HS-5 (cell line): Measurements from ENCODE around the gene SLC17A5.
"Not testable (repeated sequence)": the region's sequence is repeated elsewhere in the genome, so short reads cannot be mapped to it uniquely, and the experiment has no call there.

Experiments used
- DNase-seq: peaks from one replicate; pipeline ENCODE4 v3.0.0-alpha.2; 2012; ENCODE audit warnings: low read depth

Gene SLC17A5

GRCh38 chr6:73665686-73666319, 12.0 kb upstream of the SLC17A5 start:
- DNase-seq = no peak

- DNase-seq = no peak
Observed at GRCh38 chr6:73664701-73665100, 10.9 kb upstream of the SLC17A5 start.

GRCh38 chr6:73657201-73657600, 3.4 kb upstream of the SLC17A5 start:
- DNase-seq = no peak

DNA sequence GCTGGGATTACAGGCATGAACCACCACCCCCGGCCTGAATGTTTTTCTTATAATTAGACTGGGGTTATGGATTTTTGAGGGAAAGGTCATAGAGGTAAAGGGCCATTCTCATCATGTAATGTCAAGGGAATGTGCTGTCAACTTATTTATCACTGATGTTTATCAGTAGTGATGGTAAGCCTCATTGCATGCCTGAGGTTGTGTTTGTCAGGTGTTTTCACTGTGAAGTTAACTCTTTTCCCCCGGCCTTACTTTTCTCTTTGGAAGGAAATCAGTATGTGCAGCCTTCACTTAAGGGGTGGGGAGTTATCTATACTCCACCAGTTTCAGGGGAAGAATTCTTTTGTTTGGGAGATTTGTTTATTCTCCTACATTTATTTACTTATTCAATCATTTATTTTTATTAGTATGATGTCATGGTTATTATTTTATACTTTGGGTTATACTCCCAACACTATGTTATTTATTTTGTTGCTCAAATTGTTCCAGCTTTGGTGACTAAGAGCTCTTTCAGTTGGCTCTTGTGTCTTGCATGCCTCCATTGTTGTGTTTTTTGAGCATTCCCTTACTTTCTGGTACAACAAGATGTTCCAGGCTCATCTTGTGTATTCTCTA, 2.8 kb upstream of the SLC17A5 start:
- DNase-seq = no peak

GRCh38 chr6:73655341-73655917, 1.6 kb upstream of the SLC17A5 start:
- DNase-seq = no peak

GRCh38 chr6:73652637-73653570, 888 bp downstream of the SLC17A5 start:
- DNase-seq = no peak

- DNase-seq = no peak
Observed at GRCh38 chr6:73649783-73650182, 4.0 kb downstream of the SLC17A5 start.

GRCh38 chr6:73648166-73648565, 5.6 kb downstream of the SLC17A5 start:
- no peak for DNase-seq

GRCh38 chr6:73644941-73645591, 8.7 kb downstream of the SLC17A5 start:
- no peak for DNase-seq

DNA sequence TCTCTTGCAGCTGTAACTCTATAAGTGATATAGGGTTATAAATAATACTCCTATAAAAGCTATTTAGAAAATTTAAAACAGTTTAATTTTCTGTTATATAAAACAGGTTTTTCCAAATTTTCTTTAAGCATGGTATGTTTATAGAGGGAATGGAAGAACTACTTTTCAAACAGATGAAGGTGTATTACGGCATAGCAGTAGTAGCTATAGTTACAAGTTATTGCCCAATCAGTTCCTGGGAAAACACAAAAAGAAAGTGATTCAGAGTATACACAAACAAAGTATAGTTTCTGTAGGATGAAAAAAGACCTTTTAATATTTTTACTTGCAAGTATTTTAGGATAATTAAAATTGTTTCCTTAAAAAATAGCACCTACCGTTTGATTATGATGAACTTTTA, 9.8 kb downstream of the SLC17A5 start:
- no peak for DNase-seq

- no peak for DNase-seq
Observed at GRCh38 chr6:73642530-73642929, 11.3 kb downstream of the SLC17A5 start.

DNA sequence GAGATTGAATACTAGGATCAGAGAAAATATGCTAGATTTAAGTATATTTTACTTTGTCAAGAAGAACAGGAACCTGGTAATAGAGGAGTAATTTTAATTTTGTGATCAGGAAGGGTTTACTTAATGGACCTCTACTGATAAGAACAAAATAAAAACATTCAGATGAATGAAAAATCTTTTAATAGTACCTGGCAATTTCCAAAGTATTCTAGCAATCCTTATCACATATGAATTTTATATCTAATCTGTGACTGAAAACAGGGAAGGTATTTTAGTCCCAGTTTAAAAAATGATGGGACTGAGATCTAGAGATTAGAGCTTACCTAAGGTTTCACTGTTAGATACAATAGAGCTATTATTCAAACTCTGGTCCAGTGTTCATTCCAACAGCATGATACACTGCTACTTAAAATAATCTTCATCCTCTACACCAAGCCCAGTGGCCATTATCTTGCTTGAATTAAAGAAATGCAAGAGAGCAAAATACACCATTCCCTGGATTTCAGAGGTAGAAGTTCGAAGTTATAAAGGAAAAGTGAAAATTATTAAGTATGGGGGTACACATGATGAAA, 13.5 kb downstream of the SLC17A5 start:
- DNase-seq = no peak

DNA sequence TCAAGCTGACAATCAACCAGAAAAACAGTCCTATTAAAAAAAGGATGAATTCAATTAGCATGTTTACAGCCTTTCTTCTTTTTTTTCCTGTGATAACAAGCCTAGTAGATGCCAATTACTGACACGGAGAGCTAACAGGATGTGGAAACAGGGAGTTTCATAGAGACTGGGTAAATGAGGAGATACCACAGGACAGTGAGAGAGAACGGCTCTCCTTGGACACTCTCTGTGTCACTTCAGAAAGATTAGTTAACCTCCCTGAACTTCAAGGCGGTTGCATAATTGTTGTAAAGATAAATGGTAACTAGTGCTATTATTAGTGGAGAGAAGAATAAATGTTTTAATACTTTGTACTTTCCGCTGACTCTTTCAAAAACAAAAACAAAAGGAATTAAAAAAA, 14.8 kb downstream of the SLC17A5 start:
- no peak for DNase-seq

DNA sequence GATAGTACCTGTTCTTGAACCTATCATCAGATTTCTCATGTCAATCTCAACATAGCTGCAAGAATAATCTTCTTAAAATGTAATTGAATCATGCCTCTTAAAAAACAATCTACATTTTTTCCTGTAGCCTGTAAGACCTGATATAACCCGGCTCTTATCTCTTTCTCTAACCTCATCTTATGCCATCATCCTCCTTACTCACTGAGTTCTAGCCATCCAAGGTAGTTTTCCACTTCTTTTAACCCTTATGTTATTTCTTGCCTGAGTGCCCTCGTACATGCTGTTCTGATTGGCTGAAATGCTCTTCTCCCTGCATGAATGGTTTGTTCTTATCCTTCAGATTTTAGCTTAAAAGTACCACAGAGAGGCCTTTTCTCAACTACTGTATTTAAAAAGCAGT, 16.4 kb downstream of the SLC17A5 start:
- no peak for DNase-seq

DNA sequence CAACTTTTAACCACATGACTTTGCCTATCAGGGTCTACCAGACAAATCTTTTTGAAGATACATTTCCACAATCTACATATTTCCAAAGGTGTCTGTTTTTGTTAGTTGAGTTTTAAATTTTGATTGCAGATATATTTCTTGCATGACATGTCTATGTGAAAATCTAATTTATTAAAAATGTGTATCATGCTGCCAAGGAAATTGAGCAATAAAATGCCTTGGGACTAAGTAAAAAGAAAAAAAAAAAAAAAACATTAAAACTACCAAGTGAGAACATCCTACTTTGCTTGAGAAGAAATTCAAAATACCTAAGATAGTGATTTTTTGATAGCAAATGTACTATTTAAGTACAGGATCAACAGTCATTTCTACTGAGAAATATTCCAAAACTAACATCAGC, 17.7 kb downstream of the SLC17A5 start:
- no peak for DNase-seq

- no peak for DNase-seq
Observed at GRCh38 chr6:73632346-73632745, 21.4 kb downstream of the SLC17A5 start.

- DNase-seq = no peak
Observed at GRCh38 chr6:73631849-73632248, 21.9 kb downstream of the SLC17A5 start.

- no peak for DNase-seq
Observed at GRCh38 chr6:73630401-73630800, 23.4 kb downstream of the SLC17A5 start.

- DNase-seq = no peak
Observed at GRCh38 chr6:73624896-73625295, 28.9 kb downstream of the SLC17A5 start.

GRCh38 chr6:73623480-73623879, 30.3 kb downstream of the SLC17A5 start:
- not testable (repeated sequence) for DNase-seq

GRCh38 chr6:73618082-73618481, 35.7 kb downstream of the SLC17A5 start:
- not testable (repeated sequence) for DNase-seq

- DNase-seq = no peak
Observed at GRCh38 chr6:73614802-73615201, 39.0 kb downstream of the SLC17A5 start.
